Vein endothelial cell (primary cell): ENCODE measurements around the gene CLCN6. TPM values are rescaled to one million over a fixed set of nuclear protein-coding genes. Genes with fewer than 3 reads are reported as not detected.

Experiments used
- small RNA-seq: library from RNA; depleted of rRNA; stranded (forward); fragments of <200 nt; gene quantifications from one replicate; pipeline ENCODE3, GENCODE V24; 2012
- total RNA-seq: library from RNA; depleted of rRNA; stranded (reverse); fragments of >200 nt; gene quantifications from 2 replicates; pipeline ENCODE4 v1.2.3, GENCODE V29; 2012

CLCN6 gene, protein sequence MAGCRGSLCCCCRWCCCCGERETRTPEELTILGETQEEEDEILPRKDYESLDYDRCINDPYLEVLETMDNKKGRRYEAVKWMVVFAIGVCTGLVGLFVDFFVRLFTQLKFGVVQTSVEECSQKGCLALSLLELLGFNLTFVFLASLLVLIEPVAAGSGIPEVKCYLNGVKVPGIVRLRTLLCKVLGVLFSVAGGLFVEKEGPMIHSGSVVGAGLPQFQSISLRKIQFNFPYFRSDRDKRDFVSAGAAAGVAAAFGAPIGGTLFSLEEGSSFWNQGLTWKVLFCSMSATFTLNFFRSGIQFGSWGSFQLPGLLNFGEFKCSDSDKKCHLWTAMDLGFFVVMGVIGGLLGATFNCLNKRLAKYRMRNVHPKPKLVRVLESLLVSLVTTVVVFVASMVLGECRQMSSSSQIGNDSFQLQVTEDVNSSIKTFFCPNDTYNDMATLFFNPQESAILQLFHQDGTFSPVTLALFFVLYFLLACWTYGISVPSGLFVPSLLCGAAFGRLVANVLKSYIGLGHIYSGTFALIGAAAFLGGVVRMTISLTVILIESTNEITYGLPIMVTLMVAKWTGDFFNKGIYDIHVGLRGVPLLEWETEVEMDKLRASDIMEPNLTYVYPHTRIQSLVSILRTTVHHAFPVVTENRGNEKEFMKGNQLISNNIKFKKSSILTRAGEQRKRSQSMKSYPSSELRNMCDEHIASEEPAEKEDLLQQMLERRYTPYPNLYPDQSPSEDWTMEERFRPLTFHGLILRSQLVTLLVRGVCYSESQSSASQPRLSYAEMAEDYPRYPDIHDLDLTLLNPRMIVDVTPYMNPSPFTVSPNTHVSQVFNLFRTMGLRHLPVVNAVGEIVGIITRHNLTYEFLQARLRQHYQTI
- 10.5 and 16.6 TPM in 2 replicates for total RNA-seq

DNA sequence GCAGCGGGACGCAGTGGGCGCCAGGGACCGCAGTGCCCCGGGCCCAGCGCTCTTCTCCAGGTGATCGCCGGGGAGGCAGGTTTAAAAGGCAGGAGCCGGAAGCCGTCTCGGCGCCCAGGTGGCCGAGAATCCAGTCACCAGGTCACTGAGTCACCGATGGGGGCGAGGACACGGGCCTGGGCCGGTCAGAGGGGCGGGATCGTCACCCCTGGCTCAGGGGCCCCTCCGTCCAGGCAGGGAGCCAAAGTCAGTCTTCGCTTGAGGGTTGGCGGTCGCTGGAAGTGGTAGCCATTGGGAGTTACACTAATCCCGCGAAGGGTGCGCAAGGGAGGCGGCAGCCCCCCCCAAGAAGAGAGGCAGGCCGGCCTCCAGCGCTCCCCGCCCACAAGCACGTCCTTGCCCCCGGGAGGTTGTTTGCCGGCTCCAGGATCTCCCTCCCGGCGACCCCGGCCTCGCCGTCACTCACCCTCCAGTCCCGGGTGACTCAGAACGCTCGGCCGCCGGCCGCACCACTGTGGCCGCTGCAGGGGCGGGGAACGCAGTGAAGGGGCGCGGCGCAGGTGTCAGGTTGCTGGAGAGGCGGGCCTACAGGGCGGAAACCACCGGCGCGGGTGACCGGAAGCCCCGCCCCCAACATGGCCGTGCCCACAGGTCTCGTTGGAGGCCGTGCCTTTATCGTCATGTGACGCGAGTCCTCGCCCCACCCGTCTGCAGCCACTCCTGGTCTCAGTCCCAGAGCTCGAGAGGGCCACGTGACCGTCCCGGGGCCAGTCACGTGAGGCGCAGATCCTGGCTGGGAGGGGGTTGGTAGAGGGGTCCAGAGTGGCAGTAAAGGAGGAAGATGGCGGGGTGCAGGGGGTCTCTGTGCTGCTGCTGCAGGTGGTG lies at the start of gene CLCN6, which contains the start of gene MTHFR:
CLCN6 (plus strand) TSS at position 770 of the 885 bp plus-strand sequence; CDS start at position 842, 72 bp downstream.
MTHFR (minus strand) TSS at position 543 of the 885 bp plus-strand sequence. CDS start 2,848 bp downstream, outside the sequence.

DNA sequence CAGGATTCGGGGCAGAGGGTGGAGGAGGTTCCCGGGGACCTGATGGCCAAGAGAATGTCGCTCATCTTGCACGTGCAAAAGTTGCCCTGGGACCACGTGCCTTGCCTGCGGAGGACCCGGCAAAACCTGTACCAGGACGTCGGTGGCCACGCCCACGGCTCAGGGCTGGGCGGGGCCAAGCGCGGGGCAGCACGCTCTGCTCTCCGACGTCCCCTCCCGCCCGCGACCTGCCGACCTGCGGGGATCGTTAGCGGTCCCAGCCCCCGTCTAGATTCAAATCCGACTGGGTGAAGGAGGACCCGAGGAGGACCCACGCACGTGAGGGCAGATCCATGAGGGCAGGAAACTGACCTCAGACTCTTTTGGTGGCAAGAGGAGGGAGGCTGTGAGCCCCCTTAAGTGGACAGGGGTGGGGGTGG lies 44.0 kb upstream of the CLCN6 start, which contains the start of gene C1orf167:
C1orf167 (plus strand) TSS at position 206 of the 419 bp plus-strand sequence. CDS start 2,208 bp downstream, outside the sequence.

DNA sequence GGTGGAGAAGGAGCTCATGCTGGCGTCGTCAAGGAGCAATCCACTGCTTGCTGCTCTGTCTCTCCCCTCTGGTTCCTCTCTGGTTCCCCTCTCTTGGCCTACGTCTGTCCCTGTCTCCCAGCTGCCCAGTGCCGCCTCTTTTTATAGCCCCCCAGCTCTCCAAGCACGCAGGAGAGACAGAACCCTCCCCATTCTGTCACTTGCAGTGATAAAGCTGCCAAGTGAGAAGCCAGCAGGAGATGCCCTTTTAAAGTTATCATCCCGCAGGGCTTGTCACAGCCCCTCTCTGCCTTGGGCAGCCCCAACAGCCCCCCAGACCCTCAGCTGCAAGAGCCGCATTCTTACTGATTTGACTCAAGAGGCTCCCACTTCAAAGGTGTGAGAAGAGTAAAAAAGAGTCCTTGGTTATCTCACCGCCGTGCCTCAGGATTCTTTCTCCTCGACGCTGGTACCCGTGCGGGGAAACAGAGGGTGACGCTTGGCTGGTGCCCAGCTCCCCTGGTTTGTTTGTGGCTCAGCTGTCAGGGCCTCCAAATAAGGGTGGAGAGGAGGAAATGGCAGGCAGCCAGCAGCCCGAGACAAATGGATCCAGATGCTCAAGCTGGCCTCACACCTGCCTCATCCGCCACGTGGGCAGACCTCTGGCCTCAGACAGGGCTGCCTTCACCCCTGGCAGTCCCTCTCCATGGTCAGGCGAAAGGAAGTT lies 41.8 kb downstream of the CLCN6 start, which contains the start of gene NPPA:
NPPA (minus strand) TSS at position 117 of the 706 bp plus-strand sequence; CDS start at position 18, 99 bp downstream.

DNA sequence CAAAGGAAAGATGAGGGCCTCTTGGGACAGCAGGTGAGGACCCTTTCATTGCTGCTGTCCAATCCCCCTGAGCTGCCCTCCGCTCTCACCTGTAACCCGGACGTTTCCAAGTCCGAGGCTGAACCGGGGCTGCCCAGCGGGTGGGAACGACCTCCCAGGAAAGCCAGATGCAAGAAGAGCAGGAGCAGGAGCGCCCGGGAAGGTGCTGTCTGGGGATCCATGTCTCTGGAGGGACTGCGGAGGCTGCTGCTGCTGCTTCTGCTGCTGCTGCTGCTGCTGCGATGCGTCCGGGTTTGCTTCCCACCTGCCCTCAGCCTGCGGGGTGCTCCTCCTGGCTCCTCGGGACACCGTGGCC lies 52.6 kb downstream of the CLCN6 start, which contains the start of gene NPPB:
NPPB (minus strand) TSS at position 333 of the 355 bp plus-strand sequence; CDS start at position 221, 112 bp downstream.

Small RNA genes lying within 50 kb of the gene (small RNA-seq; reads per million reads assigned to genes)
- not detected for gene RF02156
- not detected for gene RF02157
- not detected for gene RF02158

Other genes starting within 250 kb of the CLCN6 start
- gene FBXO2, start 151.8 kb upstream of the CLCN6 start, total RNA-seq, result 1.3 and 2.3 TPM in 2 replicates
- 9.6 and 18.6 TPM in 2 replicates for gene FBXO44, start 151.3 kb upstream of the CLCN6 start, total RNA-seq
- 2.3 and 3.3 TPM in 2 replicates for gene FBXO6, start 142.0 kb upstream of the CLCN6 start, total RNA-seq
- gene MAD2L2, start 125.0 kb upstream of the CLCN6 start, total RNA-seq, result 26.8 and 32.7 TPM in 2 replicates
- 0.33 and 0.96 TPM in 2 replicates for gene DRAXIN, start 114.5 kb upstream of the CLCN6 start, total RNA-seq
- gene AGTRAP, start 70.1 kb upstream of the CLCN6 start, total RNA-seq, result 42.9 and 50.6 TPM in 2 replicates
- not detected in 2 replicates for gene C1orf167, start 44.0 kb upstream of the CLCN6 start, total RNA-seq
- 21.2 and 23.4 TPM in 2 replicates for gene MTHFR, start 227 bp upstream of the CLCN6 start, total RNA-seq
- not detected in 2 replicates for gene NPPA, start 41.6 kb downstream of the CLCN6 start, total RNA-seq
- gene NPPB, start 52.8 kb downstream of the CLCN6 start, total RNA-seq, result not detected in 2 replicates
- 84.7 and 104 TPM in 2 replicates for gene KIAA2013, start 120.2 kb downstream of the CLCN6 start, total RNA-seq
- 369 and 460 TPM in 2 replicates for gene PLOD1, start 128.5 kb downstream of the CLCN6 start, total RNA-seq
- gene MFN2, start 174.3 kb downstream of the CLCN6 start, total RNA-seq, result 72.2 and 81.6 TPM in 2 replicates
- gene MIIP, start 213.3 kb downstream of the CLCN6 start, total RNA-seq, result 29.1 and 34.3 TPM in 2 replicates